DMS53 treated with DMSO at 0.1 percent for 48 hours (cell line): ENCODE results near the gene GALNT2.

Source experiments
- DNase-seq: peaks from one replicate; lab custom pipeline; 2025; ENCODE audit not compliant: unreplicated experiment; lab: John Stamatoyannopoulos, UW

GALNT2 gene

GRCh38 chr1:230176326-230176725 lies 109.3 kb downstream of the GALNT2 start:
- no peak for DNase-seq

GRCh38 chr1:230176871-230177411 lies 109.9 kb downstream of the GALNT2 start:
- DNase-seq, result no peak

- DNase-seq, result no peak
Observed at GRCh38 chr1:230179249-230179648, 112.2 kb downstream of the GALNT2 start.

GRCh38 chr1:230185076-230186001 lies 118.3 kb downstream of the GALNT2 start:
- DNase-seq, result peak; percentile 66

- peak; percentile 99 for DNase-seq
Observed at GRCh38 chr1:230186003-230186863, 119.2 kb downstream of the GALNT2 start.

DNA sequence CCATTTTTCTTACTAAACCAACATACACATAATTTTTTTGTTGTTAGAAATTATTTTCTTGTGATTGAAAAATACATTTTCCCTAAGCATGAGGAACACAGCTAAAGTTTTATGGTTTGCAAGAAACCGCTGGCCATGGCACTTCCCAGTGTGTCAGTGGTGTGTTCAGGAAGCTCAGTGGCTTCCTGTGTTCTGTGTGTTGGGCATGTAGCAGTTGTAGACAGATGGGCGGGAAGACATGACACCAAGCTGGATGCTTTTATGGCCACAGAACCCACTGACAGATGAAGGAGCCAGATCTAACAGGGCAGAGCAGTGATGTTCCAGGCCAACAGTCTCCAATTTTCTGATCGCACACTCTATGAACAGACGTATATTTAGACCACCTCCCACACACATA lies 119.8 kb downstream of the GALNT2 start:
- DNase-seq, result no peak

DNA sequence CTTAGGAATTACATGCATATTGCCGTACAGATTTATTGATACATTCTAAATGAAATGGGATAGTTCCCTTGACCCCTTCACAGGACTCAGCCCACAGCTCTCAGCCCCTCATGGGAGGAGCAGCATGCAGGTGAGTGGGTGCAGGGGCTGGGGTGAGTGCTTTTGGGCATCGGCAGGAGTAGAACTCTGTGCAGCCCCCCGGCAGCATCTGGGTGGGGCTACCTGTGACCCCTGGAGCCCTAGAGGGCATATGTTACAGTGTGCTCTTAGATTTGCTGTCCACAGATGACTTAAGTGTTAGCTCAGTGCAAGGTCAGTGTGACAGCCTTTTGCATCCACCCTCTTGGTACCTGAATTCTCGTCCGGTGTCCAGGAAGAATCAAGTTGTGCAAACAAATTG lies 120.3 kb downstream of the GALNT2 start:
- DNase-seq, result no peak

DNA sequence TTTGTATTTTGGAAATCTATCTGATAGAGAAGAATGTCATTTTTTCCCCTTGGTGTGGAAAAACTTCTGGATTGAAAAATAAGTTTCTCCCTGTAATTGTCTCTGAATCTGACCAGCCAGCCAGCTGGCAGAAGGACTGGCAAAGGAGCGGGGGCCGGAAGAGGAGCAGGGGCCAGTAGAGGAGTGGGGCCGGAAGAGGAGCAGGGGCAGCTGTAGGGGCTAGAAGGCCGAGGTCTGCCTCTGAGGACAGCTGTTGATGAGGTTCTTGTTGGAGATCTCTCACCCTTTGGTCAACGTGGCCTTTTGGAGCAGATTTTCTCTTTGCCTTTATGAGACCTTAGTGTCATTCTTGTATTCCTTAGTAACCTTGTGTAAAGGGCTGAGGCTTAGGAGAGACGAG lies 121.8 kb downstream of the GALNT2 start:
- peak; percentile 76 for DNase-seq

DNA sequence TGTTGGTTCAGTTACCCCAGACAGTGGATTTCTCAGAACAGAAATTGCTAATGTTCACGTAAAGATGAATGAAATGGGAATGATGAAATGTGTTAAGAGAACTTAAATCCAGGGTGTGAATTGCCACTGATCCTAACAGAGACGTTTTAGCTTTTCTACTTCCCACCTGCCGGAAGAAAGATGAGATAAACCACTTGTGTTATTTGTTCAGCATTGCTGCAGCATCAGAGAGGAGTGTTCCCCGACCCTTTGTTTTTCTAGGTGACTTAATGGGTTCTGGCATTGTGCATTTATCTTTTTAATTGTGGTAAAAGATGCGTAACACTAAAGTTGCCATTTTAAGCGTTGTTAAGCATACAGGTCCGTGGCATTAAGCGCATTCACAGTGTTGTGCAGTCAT lies 122.3 kb downstream of the GALNT2 start:
- DNase-seq, result peak; percentile 97

GRCh38 chr1:230189824-230190223 lies 122.8 kb downstream of the GALNT2 start:
- DNase-seq, result peak; percentile 38

GRCh38 chr1:230191079-230191804 lies 124.2 kb downstream of the GALNT2 start:
- DNase-seq, result no peak

- DNase-seq, result no peak
Observed at GRCh38 chr1:230191855-230192254, 124.8 kb downstream of the GALNT2 start.

- no peak for DNase-seq
Observed at GRCh38 chr1:230194525-230194924, 127.5 kb downstream of the GALNT2 start.

- DNase-seq, result no peak
Observed at GRCh38 chr1:230195199-230195598, 128.2 kb downstream of the GALNT2 start.

DNA sequence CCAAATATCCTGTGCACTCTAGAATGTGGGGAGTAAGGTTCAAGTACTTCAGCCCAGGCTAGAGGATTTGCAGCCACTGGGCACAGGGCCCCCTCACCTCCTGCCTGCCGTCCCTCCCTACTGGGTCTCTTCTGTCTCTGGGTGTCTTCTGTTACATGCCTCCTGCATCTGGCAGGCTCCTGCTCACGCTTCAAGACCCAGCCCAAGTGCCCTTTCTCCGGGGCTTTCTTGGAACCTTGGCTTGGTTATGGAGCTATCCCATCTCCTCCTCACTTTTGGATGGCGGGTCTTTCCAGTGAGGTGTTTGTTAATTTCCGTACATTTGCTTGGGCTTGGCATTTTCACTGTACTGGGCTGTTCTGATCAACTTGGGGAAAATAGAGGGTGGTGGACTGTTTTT lies 129.0 kb downstream of the GALNT2 start:
- no peak for DNase-seq

- no peak for DNase-seq
Observed at GRCh38 chr1:230197644-230198567, 130.9 kb downstream of the GALNT2 start.

DNA sequence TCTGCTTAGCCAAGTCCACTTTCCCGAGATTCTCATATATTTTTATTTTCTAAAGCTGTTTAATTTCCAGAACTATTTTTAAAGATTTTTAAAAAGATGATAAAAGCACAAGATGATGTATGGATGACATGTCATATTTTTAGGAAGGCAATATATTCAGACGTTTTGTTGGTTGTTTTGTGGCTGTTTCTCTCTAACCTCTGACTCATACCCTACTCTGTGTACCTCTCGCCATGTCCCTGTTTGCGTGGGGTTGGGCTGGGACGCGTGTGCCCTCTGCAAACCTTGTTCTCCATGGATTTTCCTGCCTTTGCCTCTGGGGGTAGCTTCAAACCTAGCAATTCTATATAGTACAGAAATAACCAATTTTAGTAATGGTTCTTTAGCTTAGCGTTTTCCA lies 132.0 kb downstream of the GALNT2 start:
- no peak for DNase-seq

- no peak for DNase-seq
Observed at GRCh38 chr1:230199554-230199953, 132.5 kb downstream of the GALNT2 start.

GRCh38 chr1:230200276-230200675 lies 133.2 kb downstream of the GALNT2 start:
- DNase-seq, result no peak

DNA sequence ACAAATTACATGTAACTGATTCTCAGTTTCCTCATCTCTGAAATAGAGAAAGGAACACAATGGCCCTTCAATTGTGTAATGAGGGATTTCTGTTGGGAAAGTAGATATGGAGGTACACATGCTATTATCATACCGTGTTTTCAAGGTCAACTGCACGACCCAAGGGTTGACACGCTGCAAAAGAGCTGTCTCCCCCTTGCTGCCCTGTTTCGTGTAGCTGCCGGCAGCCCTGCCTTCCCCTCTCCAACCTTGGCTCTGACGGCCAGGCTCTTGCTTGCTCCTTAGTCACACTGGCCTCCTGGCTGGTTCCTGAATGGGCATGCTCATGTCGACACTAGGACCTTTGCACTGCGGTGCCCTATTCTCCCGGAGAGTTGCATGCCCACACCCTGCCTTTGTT lies 134.4 kb downstream of the GALNT2 start:
- DNase-seq, result no peak
